Hepatocyte (in vitro differentiated cells): ENCODE data around the gene CD74.

Source experiments
- CTCF ChIP-seq: fragments of 200-600 bp; sonication (generic); IDR thresholded peaks from 2 replicates; pipeline ENCODE4 v1.5.1; 2016; ENCODE audit warnings: antibody characterized with exemption, mild to moderate bottlenecking; ENCODE audit not compliant: poor library complexity
- EZH2 ChIP-seq: fragments of 200-600 bp; sonication (generic); IDR thresholded peaks from 2 replicates; pipeline ENCODE4 v1.6.1; 2016; ENCODE audit warnings: antibody characterized with exemption, mild to moderate bottlenecking, borderline replicate concordance
- EZH2phosphoT487 ChIP-seq: fragments of 200-600 bp; sonication (generic); IDR thresholded peaks from one replicate; pipeline ENCODE4 v1.6.1; 2018; ENCODE audit warnings: antibody characterized with exemption, mild to moderate bottlenecking, low read depth, moderate library complexity; ENCODE audit not compliant: unreplicated experiment, severe bottlenecking

- TF ChIP-seq CTCF (no peak), EZH2phosphoT487 (no peak), EZH2 (no peak)
Measured at GRCh38 chr5:150368526-150368925, 44.2 kb downstream of the CD74 start.
